Effector memory CD8-positive, alpha-beta T cell (primary cell): Measurements from ENCODE around the gene BTBD6.
A peak's percentile ranks its signal among the peaks of the same experiment; 100 is the strongest.
"Not testable (repeated sequence)": the region's sequence is repeated elsewhere in the genome, so short reads cannot be mapped to it uniquely, and the experiment has no call there.

Experiments
- ATAC-seq: fragments of 150-1000 bp; cut with Tn5 transposase; replicated peaks from 2 replicates; pipeline ENCODE4 v1.10.0; 2021; ENCODE audit warnings: mild to moderate bottlenecking, moderate library complexity
- DNase-seq, 3 experiments: peaks; one replicate each; pipeline ENCODE4 v3.0.0; 2021
- H3K27ac Mint-ChIP-seq, 2 donors: one replicate each; pipeline ENCODE4 v1.8.0; 2022; ENCODE audit warnings: mild to moderate bottlenecking in 2 of 2, mixed read lengths in 2 of 2, moderate library complexity in 2 of 2
- H3K27me3 Mint-ChIP-seq, 2 donors: one replicate each; pipeline ENCODE4 v1.8.0; 2022; ENCODE audit warnings: mixed read lengths in 2 of 2
- H3K36me3 Mint-ChIP-seq: one replicate; pipeline ENCODE4 v1.8.0; 2022; ENCODE audit warnings: mild to moderate bottlenecking, moderate library complexity, mixed read lengths; ENCODE audit not compliant: insufficient read depth
- H3K4me1 Mint-ChIP-seq, 2 donors: one replicate each; pipeline ENCODE4 v1.8.0; 2022; ENCODE audit warnings: low read depth in 2 of 2, mixed read lengths in 2 of 2
- H3K4me3 Mint-ChIP-seq, 2 donors: one replicate each; pipeline ENCODE4 v1.8.0; 2022; ENCODE audit warnings: mild to moderate bottlenecking in 2 of 2, mixed read lengths in 2 of 2, moderate library complexity in 2 of 2
- H3K9me3 Mint-ChIP-seq, 2 donors: one replicate each; pipeline ENCODE4 v1.8.0; 2022; ENCODE audit warnings: mixed read lengths in 2 of 2

BTBD6 gene

GRCh38 chr14:105290621-105291346 lies 42.5 kb downstream of the BTBD6 start:
- Mint-ChIP-seq H3K4me1 (peaks cover 31% of the 10 kb centered on the region in 2 donors), H3K27ac (peak overlapping the region; percentile 54 to 81), H3K9me3 (no peaks in the 10 kb centered on the region), H3K36me3 (peaks cover 18% of the 10 kb centered on the region), H3K4me3 (peak overlapping the region; percentile 52 to 70), H3K27me3 (no peaks in the 10 kb centered on the region)
- ATAC-seq: peak; percentile 57
- DNase-seq: peak; percentile 16 to 24 (median 22)

- Mint-ChIP-seq H3K4me1 (peaks cover 23 to 27% of the 10 kb centered on the region in 2 donors), H3K36me3 (peaks cover 15% of the 10 kb centered on the region), H3K27ac (peak overlapping the region; percentile 90 to 94), H3K27me3 (no peaks in the 10 kb centered on the region), H3K9me3 (no peaks in the 10 kb centered on the region), H3K4me3 (peak overlapping the region; percentile 37 to 68)
- no peak for ATAC-seq
- DNase-seq: no peak
These were observed 44.7 kb downstream of the BTBD6 start for GRCh38 chr14:105292826-105293711.

GRCh38 chr14:105294142-105294597 lies 45.8 kb downstream of the BTBD6 start:
- ATAC-seq: peak; percentile 86
- peak; percentile 30 to 53 (median 42) for DNase-seq
- no peaks in the 10 kb centered on the region for H3K27me3 Mint-ChIP-seq
- peaks cover 23 to 32% of the 10 kb centered on the region in 2 donors for H3K4me1 Mint-ChIP-seq
- H3K9me3 Mint-ChIP-seq: no peaks in the 10 kb centered on the region
- peak overlapping the region; percentile 63 to 71 for H3K4me3 Mint-ChIP-seq
- H3K27ac Mint-ChIP-seq: peak overlapping the region; percentile 90 to 94
- H3K36me3 Mint-ChIP-seq: peaks cover 22% of the 10 kb centered on the region

GRCh38 chr14:105297311-105297710 lies 49.0 kb downstream of the BTBD6 start:
- Mint-ChIP-seq H3K4me1 (peaks cover 26 to 32% of the 10 kb centered on the region in 2 donors), H3K36me3 (peaks cover 37% of the 10 kb centered on the region)
- not testable (repeated sequence) for H3K27ac Mint-ChIP-seq, H3K4me3 Mint-ChIP-seq, H3K9me3 Mint-ChIP-seq, H3K27me3 Mint-ChIP-seq, DNase-seq, ATAC-seq

- DNase-seq (peak in 1 of 3 experiments; percentile 26), ATAC-seq (no peak)
- Mint-ChIP-seq H3K27me3 (no peaks in the 10 kb centered on the region), H3K4me1 (peaks cover 15 to 17% of the 10 kb centered on the region in 2 donors), H3K36me3 (peaks cover 22% of the 10 kb centered on the region), H3K4me3 (peak overlapping the region; percentile 80 to 82), H3K9me3 (no peaks in the 10 kb centered on the region), H3K27ac (peak overlapping the region; percentile 53 to 81)
These were observed 51.6 kb downstream of the BTBD6 start for GRCh38 chr14:105299654-105300541.
